SHP77 treated with DMSO at 0.1 percent for 48 hours (cell line): ENCODE data around the gene MRPL44.

Experiments used
- DNase-seq: peaks from one replicate; lab custom pipeline; 2025; lab: John Stamatoyannopoulos, UW

MRPL44 gene

GRCh38 chr2:224009605-224010315 lies 52.5 kb downstream of the MRPL44 start:
- no peak for DNase-seq

- DNase-seq: no peak
Observed at GRCh38 chr2:224011837-224012236, 54.6 kb downstream of the MRPL44 start.

GRCh38 chr2:224014336-224014735 lies 57.1 kb downstream of the MRPL44 start:
- no peak for DNase-seq

GRCh38 chr2:224016963-224017362 lies 59.7 kb downstream of the MRPL44 start:
- DNase-seq: no peak
